Measurements from ENCODE around the gene KCNK1. TPM values are rescaled to one million over a fixed set of nuclear protein-coding genes. Genes with fewer than 3 reads are reported as not detected.

Gene KCNK1
- polyA plus RNA-seq, 1 donor (not counting 4 experiments of a cell fraction or from before 2014, with no cell fraction given) = 17.5 TPM

DNA sequence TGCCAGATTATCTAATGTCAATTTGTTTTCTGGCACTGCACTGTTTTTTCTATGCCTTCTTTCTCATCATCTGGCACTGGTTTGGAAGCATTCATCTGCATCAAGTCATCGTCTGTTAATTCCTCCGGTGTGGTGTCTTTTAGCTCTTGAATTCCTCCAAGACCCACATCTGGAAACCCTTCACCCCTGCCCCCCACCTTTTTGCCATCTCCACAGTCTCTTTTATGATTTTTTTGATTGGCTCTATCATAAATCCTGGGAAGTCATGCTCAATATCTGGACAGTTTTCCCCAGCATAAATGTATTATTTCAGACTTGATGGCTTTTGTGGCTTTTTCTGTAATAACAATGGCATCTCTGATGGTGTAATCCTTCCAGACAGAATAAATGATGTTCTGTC lies 10.4 kb upstream of the KCNK1 start:
- Histone ChIP-seq H3K9ac (ENCODE audit: control insufficient read depth, extremely low read depth, insufficient read depth, low read length) (no peak overlapping the region), H4K20me1 (ENCODE audit: control insufficient read depth, extremely low read depth, insufficient read depth, low read length) (no peaks in the 10 kb centered on the region), H3K27ac (ENCODE audit: control insufficient read depth, insufficient read depth, low read length) (no peak overlapping the region), H3K36me3 (ENCODE audit: control insufficient read depth in 2 of 2, extremely low read depth in 1 of 2, insufficient read depth in 2 of 2, low read length in 2 of 2) (no peaks in the 10 kb centered on the region), H3K79me2 (ENCODE audit: control insufficient read depth, insufficient read depth, low read length) (no peaks in the 10 kb centered on the region), H2AFZ (ENCODE audit: control insufficient read depth, low read length) (no peak overlapping the region), H3K4me3 (ENCODE audit: control insufficient read depth in 2 of 3, extremely low read depth in 1 of 3, insufficient read depth in 2 of 3, low read depth in 1 of 3, low read length in 3 of 3) (no peak overlapping the region), H3K9me3 (ENCODE audit: control insufficient read depth, low read depth, low read length) (no peaks in the 10 kb centered on the region), H3K27me3 (ENCODE audit: control insufficient read depth, extremely low read depth, insufficient read depth, low read length) (peaks cover 5% of the 10 kb centered on the region), H3K4me1 (ENCODE audit: control insufficient read depth, extremely low read depth, insufficient read depth, low read length) (peaks cover 13% of the 10 kb centered on the region), H3K4me2 (ENCODE audit: control insufficient read depth, extremely low read depth, insufficient read depth, low read depth, low read length) (no peak overlapping the region), H3K9me1 (ENCODE audit: control insufficient read depth, extremely low read depth, insufficient read depth, low read length) (no peaks in the 10 kb centered on the region)
- FAIRE-seq (no peak), DNase-seq (ENCODE audit: low read depth, low spot score) (no peak)
- dilution Hi-C loops (cut with MboI; ENCODE audit: extremely low pct_ligation_motif_present, low sequenced_read_pairs) = no loop called here
- TF ChIP-seq EZH2 (IDR thresholded peaks at IDR 0.05; ENCODE audit: low read length) = no peak
- TF ChIP-seq, protein P1, sequence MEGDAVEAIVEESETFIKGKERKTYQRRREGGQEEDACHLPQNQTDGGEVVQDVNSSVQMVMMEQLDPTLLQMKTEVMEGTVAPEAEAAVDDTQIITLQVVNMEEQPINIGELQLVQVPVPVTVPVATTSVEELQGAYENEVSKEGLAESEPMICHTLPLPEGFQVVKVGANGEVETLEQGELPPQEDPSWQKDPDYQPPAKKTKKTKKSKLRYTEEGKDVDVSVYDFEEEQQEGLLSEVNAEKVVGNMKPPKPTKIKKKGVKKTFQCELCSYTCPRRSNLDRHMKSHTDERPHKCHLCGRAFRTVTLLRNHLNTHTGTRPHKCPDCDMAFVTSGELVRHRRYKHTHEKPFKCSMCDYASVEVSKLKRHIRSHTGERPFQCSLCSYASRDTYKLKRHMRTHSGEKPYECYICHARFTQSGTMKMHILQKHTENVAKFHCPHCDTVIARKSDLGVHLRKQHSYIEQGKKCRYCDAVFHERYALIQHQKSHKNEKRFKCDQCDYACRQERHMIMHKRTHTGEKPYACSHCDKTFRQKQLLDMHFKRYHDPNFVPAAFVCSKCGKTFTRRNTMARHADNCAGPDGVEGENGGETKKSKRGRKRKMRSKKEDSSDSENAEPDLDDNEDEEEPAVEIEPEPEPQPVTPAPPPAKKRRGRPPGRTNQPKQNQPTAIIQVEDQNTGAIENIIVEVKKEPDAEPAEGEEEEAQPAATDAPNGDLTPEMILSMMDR (optimal IDR thresholded peaks at IDR 0.05 in 1 of 3, IDR thresholded peaks at IDR 0.05 in 1 of 3, conservative IDR thresholded peaks at IDR 0.05 in 1 of 3; ENCODE audit: extremely low read depth in 1 of 3, insufficient read depth in 2 of 3, low read length in 3 of 3) = no peak

DNA sequence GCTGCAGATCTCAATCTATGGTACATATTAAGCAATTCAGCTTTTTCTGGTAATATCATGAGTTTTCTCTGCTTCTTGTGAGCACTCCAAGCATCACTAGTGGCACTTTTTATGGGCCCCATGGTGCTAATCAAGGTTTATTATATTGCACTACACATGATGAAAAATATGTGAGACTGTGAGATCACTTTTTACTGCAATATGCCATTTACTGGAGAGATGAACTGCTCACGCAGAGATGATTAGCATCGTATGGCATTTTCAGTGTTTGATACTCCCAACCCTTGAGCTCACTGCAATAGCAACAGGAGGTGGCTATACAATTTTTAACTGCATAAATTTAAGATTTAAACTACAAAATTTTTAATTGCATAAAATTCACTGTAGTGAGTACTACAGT lies 8.7 kb upstream of the KCNK1 start:
- no peaks in the 10 kb centered on the region for H3K9me1 ChIP-seq (ENCODE audit: control insufficient read depth, extremely low read depth, insufficient read depth, low read length)
- no peaks in the 10 kb centered on the region for H4K20me1 ChIP-seq (ENCODE audit: control insufficient read depth, extremely low read depth, insufficient read depth, low read length)
- H3K36me3 ChIP-seq (ENCODE audit: control insufficient read depth in 2 of 2, extremely low read depth in 1 of 2, insufficient read depth in 2 of 2, low read length in 2 of 2) = no peaks in the 10 kb centered on the region
- peaks cover 13% of the 10 kb centered on the region for H3K4me1 ChIP-seq (ENCODE audit: control insufficient read depth, extremely low read depth, insufficient read depth, low read length)
- no peak overlapping the region for H3K4me2 ChIP-seq (ENCODE audit: control insufficient read depth, extremely low read depth, insufficient read depth, low read depth, low read length)
- H3K4me3 ChIP-seq (ENCODE audit: control insufficient read depth in 2 of 3, extremely low read depth in 1 of 3, insufficient read depth in 2 of 3, low read depth in 1 of 3, low read length in 3 of 3) = no peak overlapping the region
- no peak overlapping the region for H3K9ac ChIP-seq (ENCODE audit: control insufficient read depth, extremely low read depth, insufficient read depth, low read length)
- H3K9me3 ChIP-seq (ENCODE audit: control insufficient read depth, low read depth, low read length) = no peaks in the 10 kb centered on the region
- FAIRE-seq = no peak
- no peak overlapping the region for H3K27ac ChIP-seq (ENCODE audit: control insufficient read depth, insufficient read depth, low read length)
- TF ChIP-seq EZH2 (IDR thresholded peaks at IDR 0.05; ENCODE audit: low read length) = no peak
- TF ChIP-seq, protein P1 (optimal IDR thresholded peaks at IDR 0.05 in 1 of 3, IDR thresholded peaks at IDR 0.05 in 1 of 3, conservative IDR thresholded peaks at IDR 0.05 in 1 of 3; ENCODE audit: extremely low read depth in 1 of 3, insufficient read depth in 2 of 3, low read length in 3 of 3) = no peak
- dilution Hi-C loops (cut with MboI; ENCODE audit: extremely low pct_ligation_motif_present, low sequenced_read_pairs) = no loop called here
- no peaks in the 10 kb centered on the region for H3K79me2 ChIP-seq (ENCODE audit: control insufficient read depth, insufficient read depth, low read length)
- H3K27me3 ChIP-seq (ENCODE audit: control insufficient read depth, extremely low read depth, insufficient read depth, low read length) = peaks cover 5% of the 10 kb centered on the region
- DNase-seq (ENCODE audit: low read depth, low spot score) = no peak
- no peak overlapping the region for H2AFZ ChIP-seq (ENCODE audit: control insufficient read depth, low read length)
